OCI-LY3 (cell line): ENCODE results near the gene DHX35.

Source experiments
- H2AFZ ChIP-seq: fragments of 200-600, 300-600 bp; shearing (Covaris generic); 2 replicates; pipeline ENCODE4 v1.6.0; 2014; ENCODE audit warnings: antibody characterized with exemption, low read depth, low read length
- H3K27ac ChIP-seq: fragments of 200-600, 300-600 bp; sonication (generic); 2 replicates; pipeline ENCODE4 v1.5.1; 2014; ENCODE audit warnings: mild to moderate bottlenecking, low read length, moderate library complexity, mixed read lengths
- H3K27me3 ChIP-seq: fragments of 200-600, 300-600 bp; sonication (generic); 2 replicates; pipeline ENCODE4 v1.6.1; 2014; ENCODE audit warnings: low read depth, low read length, mixed read lengths
- H3K36me3 ChIP-seq: fragments of 200-600, 300-600 bp; sonication (generic); replicated peaks from 2 replicates; pipeline ENCODE3; 2014; ENCODE audit warnings: low read depth, low read length, mixed read lengths
- H3K4me1 ChIP-seq: fragments of 300-600, 200-600 bp; sonication (generic); 2 replicates; pipeline ENCODE4 v1.6.1; 2014; ENCODE audit warnings: low read length, mixed read lengths
- H3K4me2 ChIP-seq: fragments of 200-600, 300-600 bp; sonication (generic); 2 replicates; pipeline ENCODE4 v1.6.1; 2014; ENCODE audit warnings: low read length, mixed read lengths
- H3K4me3 ChIP-seq: fragments of 300-600, 200-600 bp; sonication (generic); 2 replicates; pipeline ENCODE4 v1.5.1; 2014; ENCODE audit warnings: antibody characterized with exemption, mild to moderate bottlenecking, low read length, moderate library complexity
- H3K79me2 ChIP-seq: fragments of 300-600, 200-600 bp; shearing (Covaris generic); 2 replicates; pipeline ENCODE4 v1.6.1; 2014; ENCODE audit warnings: mild to moderate bottlenecking, low read length, mixed read lengths
- H3K9ac ChIP-seq: fragments of 300-600, 200-600 bp; shearing (Covaris generic); 2 replicates; pipeline ENCODE4 v1.6.0; 2014; ENCODE audit warnings: mild to moderate bottlenecking, low read length, moderate library complexity
- H3K9me3 ChIP-seq: fragments of 200-600, 300-600 bp; shearing (Covaris generic); 2 replicates; pipeline ENCODE4 v1.6.1; 2014; ENCODE audit warnings: low read length, mixed read lengths; ENCODE audit not compliant: insufficient read depth
- H4K20me1 ChIP-seq: fragments of 200-600, 300-600 bp; sonication (generic); 2 replicates; pipeline ENCODE4 v1.6.1; 2016; ENCODE audit warnings: low read length, mixed read lengths; ENCODE audit not compliant: insufficient read depth
- EZH2phosphoT487 ChIP-seq: fragments of 200-600 bp; shearing (Covaris generic); IDR thresholded peaks from 2 replicates; pipeline ENCODE4 v1.6.1; 2018; ENCODE audit warnings: antibody characterized with exemption, mixed run types, low read depth
- TF ChIP-seq, protein P1 (sequence below): fragments of 200-600, 300-600 bp; sonication (generic); IDR thresholded peaks from 2 replicates; pipeline ENCODE4 v1.5.1; 2014; ENCODE audit warnings: antibody characterized with exemption, low read length, low read depth

DHX35 gene

DNA sequence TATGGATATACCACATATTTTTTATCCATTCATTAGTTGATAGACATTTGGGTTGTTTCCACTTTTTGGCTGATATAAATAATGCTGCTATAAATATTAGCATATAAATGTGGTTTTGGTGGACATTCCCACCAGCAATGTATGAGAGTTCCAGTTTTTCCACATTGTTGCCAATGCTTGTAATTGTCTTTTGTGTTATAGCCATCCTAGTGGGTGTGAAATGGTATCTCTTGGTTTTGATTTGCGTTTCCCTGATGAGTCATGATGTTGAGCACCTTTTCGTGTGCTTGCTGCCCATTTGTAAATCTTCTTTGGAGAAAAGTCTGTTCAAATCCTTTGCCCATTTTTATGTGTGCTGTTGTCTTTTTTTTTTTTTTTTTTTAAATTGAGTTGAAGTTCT is 54.4 kb downstream of the DHX35 start:
- Histone ChIP-seq H3K36me3 (peaks cover 57% of the 10 kb centered on the region), H4K20me1 (no peaks in the 10 kb centered on the region), H3K27ac (no peak overlapping the region), H3K4me1 (peaks cover 34% of the 10 kb centered on the region), H3K27me3 (no peaks in the 10 kb centered on the region), H2AFZ (no peak overlapping the region), H3K9me3 (no peaks in the 10 kb centered on the region), H3K79me2 (peaks cover 4% of the 10 kb centered on the region; the same call in 1 of the 2 replicates), H3K4me2 (no peak overlapping the region), H3K4me3 (no peak overlapping the region), H3K9ac (no peak overlapping the region)
- TF ChIP-seq EZH2phosphoT487 = no peak
- TF ChIP-seq, protein P1, sequence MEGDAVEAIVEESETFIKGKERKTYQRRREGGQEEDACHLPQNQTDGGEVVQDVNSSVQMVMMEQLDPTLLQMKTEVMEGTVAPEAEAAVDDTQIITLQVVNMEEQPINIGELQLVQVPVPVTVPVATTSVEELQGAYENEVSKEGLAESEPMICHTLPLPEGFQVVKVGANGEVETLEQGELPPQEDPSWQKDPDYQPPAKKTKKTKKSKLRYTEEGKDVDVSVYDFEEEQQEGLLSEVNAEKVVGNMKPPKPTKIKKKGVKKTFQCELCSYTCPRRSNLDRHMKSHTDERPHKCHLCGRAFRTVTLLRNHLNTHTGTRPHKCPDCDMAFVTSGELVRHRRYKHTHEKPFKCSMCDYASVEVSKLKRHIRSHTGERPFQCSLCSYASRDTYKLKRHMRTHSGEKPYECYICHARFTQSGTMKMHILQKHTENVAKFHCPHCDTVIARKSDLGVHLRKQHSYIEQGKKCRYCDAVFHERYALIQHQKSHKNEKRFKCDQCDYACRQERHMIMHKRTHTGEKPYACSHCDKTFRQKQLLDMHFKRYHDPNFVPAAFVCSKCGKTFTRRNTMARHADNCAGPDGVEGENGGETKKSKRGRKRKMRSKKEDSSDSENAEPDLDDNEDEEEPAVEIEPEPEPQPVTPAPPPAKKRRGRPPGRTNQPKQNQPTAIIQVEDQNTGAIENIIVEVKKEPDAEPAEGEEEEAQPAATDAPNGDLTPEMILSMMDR = no peak

DNA sequence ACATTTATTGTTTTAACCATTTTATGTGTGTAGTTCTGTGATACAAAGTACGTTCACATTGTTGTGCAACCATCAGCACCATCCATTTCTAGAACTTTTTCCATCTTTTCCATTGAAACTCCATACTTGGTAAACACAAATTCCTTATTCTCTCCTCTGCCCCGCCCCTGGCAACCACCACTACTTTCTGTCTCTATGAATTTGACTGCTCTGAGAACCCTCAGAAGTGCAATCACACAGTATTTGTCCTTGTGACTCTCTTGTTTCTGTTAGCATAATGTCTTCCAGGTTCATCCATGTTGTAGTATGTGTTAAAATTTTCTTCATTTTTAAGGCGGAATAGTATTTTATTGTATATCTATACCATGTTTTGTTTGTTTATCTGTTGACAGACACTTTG is 56.9 kb downstream of the DHX35 start:
- no peak overlapping the region for H3K9ac ChIP-seq
- peaks cover 71% of the 10 kb centered on the region for H3K36me3 ChIP-seq
- H3K4me3 ChIP-seq = no peak overlapping the region
- H3K27me3 ChIP-seq = no peaks in the 10 kb centered on the region
- no peaks in the 10 kb centered on the region for H3K9me3 ChIP-seq
- TF ChIP-seq EZH2phosphoT487 = no peak
- TF ChIP-seq, protein P1 = no peak
- H3K4me1 ChIP-seq = peaks cover 50% of the 10 kb centered on the region
- peak overlapping the region; percentile 64; the same call in 1 of the 2 replicates for H3K4me2 ChIP-seq
- peak overlapping the region; percentile 83; the same call in 1 of the 2 replicates for H3K27ac ChIP-seq
- H2AFZ ChIP-seq = no peak overlapping the region
- peaks cover 4% of the 10 kb centered on the region; the same call in 1 of the 2 replicates for H3K79me2 ChIP-seq
- H4K20me1 ChIP-seq = no peaks in the 10 kb centered on the region

DNA sequence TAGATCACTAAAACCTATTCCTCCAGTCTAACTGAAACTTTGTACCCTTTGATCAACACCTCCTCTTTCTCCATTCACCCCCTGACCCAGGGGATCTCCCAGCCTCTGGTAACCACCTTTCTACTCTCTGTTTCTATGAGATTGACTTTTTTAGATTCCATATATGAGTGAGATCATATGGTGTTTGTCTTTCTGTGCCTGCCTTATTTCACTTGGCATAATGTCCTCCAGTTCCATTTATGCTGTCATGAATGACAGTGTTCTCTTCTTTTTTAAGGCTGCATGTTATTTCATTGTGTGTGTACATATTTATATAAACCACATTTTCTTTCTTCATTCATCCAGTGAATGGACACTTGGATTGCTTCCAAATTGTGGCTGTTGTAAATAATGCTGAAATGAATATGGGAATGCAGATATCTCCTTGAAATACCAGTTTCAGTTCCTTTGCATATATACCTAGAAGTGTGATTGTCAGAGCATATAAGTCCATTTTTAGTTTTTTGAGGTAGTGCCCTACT is 57.7 kb downstream of the DHX35 start:
- Histone ChIP-seq H3K36me3 (peaks cover 71% of the 10 kb centered on the region), H2AFZ (no peak overlapping the region), H3K9ac (peak overlapping the region; percentile 28; the same call in 1 of the 2 replicates), H3K27me3 (no peaks in the 10 kb centered on the region), H3K9me3 (no peaks in the 10 kb centered on the region), H3K79me2 (peaks cover 4% of the 10 kb centered on the region; the same call in 1 of the 2 replicates), H3K27ac (peak overlapping the region; percentile 83), H3K4me1 (peaks cover 57% of the 10 kb centered on the region), H3K4me2 (peak overlapping the region; percentile 64), H4K20me1 (no peaks in the 10 kb centered on the region), H3K4me3 (peak overlapping the region; percentile 29)
- TF ChIP-seq, protein P1 = no peak
- TF ChIP-seq EZH2phosphoT487 = 0 out of 2 replicates have a peak, but pooled peaks have one; percentile 59

DNA sequence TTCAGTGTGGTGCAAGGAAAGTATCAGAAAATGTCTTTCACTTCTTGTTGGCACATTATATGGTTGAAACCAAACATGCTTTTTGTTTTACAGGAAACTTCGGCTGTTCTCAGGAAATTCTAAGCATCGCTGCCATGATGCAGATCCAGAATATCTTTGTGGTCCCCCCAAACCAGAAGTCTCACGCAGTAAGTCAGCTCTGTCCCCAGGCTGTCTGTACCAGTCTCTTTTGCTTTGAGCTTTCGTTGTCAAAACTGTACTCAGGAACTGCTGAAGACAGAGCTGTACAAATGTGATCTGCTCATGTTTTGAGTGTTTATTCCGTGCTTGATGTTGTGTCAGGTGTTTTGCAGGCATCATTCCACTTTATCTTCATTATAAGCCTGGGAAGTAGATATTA is 59.6 kb downstream of the DHX35 start:
- Histone ChIP-seq H3K4me2 (peak overlapping the region; percentile 64), H3K4me1 (peaks cover 71% of the 10 kb centered on the region), H3K79me2 (peaks cover 4% of the 10 kb centered on the region; the same call in 1 of the 2 replicates), H3K27ac (peak overlapping the region; percentile 83), H3K4me3 (peak overlapping the region; percentile 8; the same call in 1 of the 2 replicates), H3K27me3 (no peaks in the 10 kb centered on the region), H2AFZ (no peak overlapping the region), H3K36me3 (peaks cover 65% of the 10 kb centered on the region), H3K9ac (peak overlapping the region; percentile 31; the same call in 1 of the 2 replicates), H4K20me1 (no peaks in the 10 kb centered on the region), H3K9me3 (no peaks in the 10 kb centered on the region)
- TF ChIP-seq EZH2phosphoT487 = no peak
- TF ChIP-seq, protein P1 = no peak
